ENCODE results near the gene RNU1-3.
"Not testable (repeated sequence)": the region's sequence is repeated elsewhere in the genome, so short reads cannot be mapped to it uniquely, and the experiment has no call there.

GRCh38 chr1:16643476-16644192 lies 23.1 kb downstream of the RNU1-3 start:
- not testable (repeated sequence) for TF ChIP-seq CTCF (IDR thresholded peaks at IDR 0.05 in 8 of 11, conservative IDR thresholded peaks at IDR 0.05 in 3 of 11); POLR2A (IDR thresholded peaks at IDR 0.05)

Data from spleen (tissue), 7 donors.